ENCODE results near the gene TJAP1.

- TF ChIP-seq CTCF (IDR thresholded peaks at IDR 0.05; ENCODE audit: poor library complexity, severe bottlenecking), result no peak
- TF ChIP-seq POLR2AphosphoS5 (IDR thresholded peaks at IDR 0.05), result no peak
- no peak for TF ChIP-seq EP300 (conservative IDR thresholded peaks at IDR 0.05; ENCODE audit: poor library complexity, severe bottlenecking)
- no peak for TF ChIP-seq TAF1 (IDR thresholded peaks at IDR 0.05; ENCODE audit: low read depth)
- no peak for TF ChIP-seq EZH2 (IDR thresholded peaks at IDR 0.05; ENCODE audit: borderline replicate concordance, insufficient read depth, low read length, poor library complexity, severe bottlenecking)
These were observed 14.6 kb downstream of the TJAP1 start for GRCh38 chr6:43491750-43492661.
